Common myeloid progenitor, CD34-positive (primary cell): ENCODE measurements around the gene ZNF575.

Experiments
- CTCF ChIA-PET: fragments of 350-600 bp; sonication (Branson Sonifier 250); formaldehyde crosslinking; loops from one replicate; lab custom pipeline; 2021; ENCODE audit warnings: antibody characterized with exemption; lab: Charles Lee
- POLR2A ChIA-PET: fragments of 350-600 bp; sonication (Branson Sonifier 250); formaldehyde crosslinking; loops from one replicate; lab custom pipeline; 2021; ENCODE audit warnings: antibody characterized with exemption; lab: Charles Lee
- DNase-seq, 3 donors: peaks; one replicate each; pipeline versions ENCODE4 v3.0.0 to v3.0.0-alpha.2; 2013
- H3K27ac ChIP-seq, 2 experiments: 1 replicate in 1 of 2; 2 replicates in 1 of 2; pipeline ENCODE4 v1.7.0; 2013; ENCODE audit warnings: inconsistent platforms in 2 of 2, low read length in 2 of 2, mild to moderate bottlenecking in 2 of 2, low read depth in 1 of 2, moderate library complexity in 1 of 2; ENCODE audit not compliant: severe bottlenecking in 2 of 2, insufficient read depth in 1 of 2, poor library complexity in 1 of 2
- H3K27me3 ChIP-seq, 5 experiments: replicated peaks in 2 of 5; 1 replicate in 3 of 5; 2 replicates in 2 of 5; pipeline versions ENCODE4 v1.6.1 to v1.7.0; 2013; ENCODE audit warnings: low read length in 4 of 5, mild to moderate bottlenecking in 2 of 5, moderate library complexity in 2 of 5, inconsistent platforms in 1 of 5; ENCODE audit not compliant: insufficient read depth in 5 of 5, control insufficient read depth in 4 of 5
- H3K36me3 ChIP-seq, 4 experiments: 1 replicate in 2 of 4; 2 replicates in 2 of 4; pipeline versions ENCODE4 v1.6.1 to v1.7.0; 2013; ENCODE audit warnings: low read length in 3 of 4, control low read depth in 1 of 4, mild to moderate bottlenecking in 1 of 4; ENCODE audit not compliant: control insufficient read depth in 4 of 4, insufficient read depth in 4 of 4
- H3K4me1 ChIP-seq, 4 experiments: 1 replicate in 3 of 4; 2 replicates in 1 of 4; pipeline versions ENCODE4 v1.6.1 to v1.7.1; 2013; ENCODE audit warnings: low read length in 3 of 4, mild to moderate bottlenecking in 3 of 4, control low read depth in 1 of 4, inconsistent platforms in 1 of 4, moderate library complexity in 1 of 4; ENCODE audit not compliant: control insufficient read depth in 4 of 4, insufficient read depth in 4 of 4; ENCODE audit errors: control extremely low read depth in 1 of 4
- H3K4me3 ChIP-seq, 7 experiments: 1 replicate in 4 of 7; 2 replicates in 3 of 7; pipeline versions ENCODE4 v1.5.1 to v1.7.0; 2013; ENCODE audit warnings: mild to moderate bottlenecking in 7 of 7, low read length in 6 of 7, moderate library complexity in 6 of 7, inconsistent platforms in 2 of 7, low read depth in 2 of 7, control low read depth in 1 of 7; ENCODE audit not compliant: insufficient read depth in 4 of 7, control insufficient read depth in 1 of 7; ENCODE audit errors: extremely low read depth in 1 of 7
- H3K9me3 ChIP-seq, 5 experiments: 1 replicate in 4 of 5; 2 replicates in 1 of 5; pipeline versions ENCODE4 v1.6.1 to v1.7.1; 2013; ENCODE audit warnings: low read length in 4 of 5, mild to moderate bottlenecking in 2 of 5, inconsistent platforms in 1 of 5, low read depth in 1 of 5, moderate library complexity in 1 of 5; ENCODE audit not compliant: control insufficient read depth in 4 of 5, insufficient read depth in 2 of 5; ENCODE audit errors: control extremely low read depth in 1 of 5
- WGBS: methylation state at CpG from one replicate; pipeline ENCODE4 v1.1.5; 2013; ENCODE audit not compliant: insufficient coverage; 5-methylcytosine and 5-hydroxymethylcytosine counted together

Gene ZNF575

GRCh38 chr19:43501661-43502418 is 31.1 kb upstream of the ZNF575 start:
- ChIA-PET CTCF (no interaction called here), POLR2A (no interaction called here)
- Histone ChIP-seq H3K9me3 (no peaks in the 10 kb centered on the region), H3K27me3 (no peaks in the 10 kb centered on the region), H3K4me1 (peaks cover 0 to 24% (median 20%) of the 10 kb centered on the region in 4 experiments), H3K36me3 (peaks cover 0 to 22% (median 12%) of the 10 kb centered on the region in 4 experiments), H3K4me3 (no peak overlapping the region), H3K27ac (no peak overlapping the region)
- 97% methylated on average over 33 of the region's 43 CpGs for WGBS
- DNase-seq: no peak

- H3K4me1 ChIP-seq: peaks cover 0 to 24% (median 20%) of the 10 kb centered on the region in 4 experiments
- no peak for DNase-seq
- no peak overlapping the region for H3K4me3 ChIP-seq
- no peaks in the 10 kb centered on the region for H3K9me3 ChIP-seq
- H3K27me3 ChIP-seq: no peaks in the 10 kb centered on the region
- ChIA-PET CTCF (no interaction called here), POLR2A (no interaction called here)
- H3K36me3 ChIP-seq: peaks cover 0 to 16% (median 9%) of the 10 kb centered on the region in 4 experiments
- no peak overlapping the region for H3K27ac ChIP-seq
- WGBS: 98% methylated on average over 15 of the region's 23 CpGs
Observed at GRCh38 chr19:43502419-43502976, 30.5 kb upstream of the ZNF575 start.

- Histone ChIP-seq H3K9me3 (no peaks in the 10 kb centered on the region), H3K27me3 (no peaks in the 10 kb centered on the region), H3K4me3 (peak overlapping the region; percentile 70 to 93 (median 85)), H3K4me1 (peaks cover 0 to 24% (median 20%) of the 10 kb centered on the region in 4 experiments), H3K27ac (peak overlapping the region in 1 of 2 experiments; percentile 79), H3K36me3 (peaks cover 1 to 20% (median 13%) of the 10 kb centered on the region in 4 experiments)
- POLR2A ChIA-PET: interaction anchor here (0.7 to 1.4 kb wide), 2 partner anchors 40 to 94 kb away, joined by 3 to 6 read pairs; no protein-coding TSS in a partner anchor
- DNase-seq: peak; percentile 94 to 97 (median 95)
- WGBS: 2% methylated on average over 59 of the region's 64 CpGs
- CTCF ChIA-PET: interaction anchor here (0.6 to 1.5 kb wide), 7 partner anchors 15 to 75 kb away, joined by 3 to 6 read pairs (median 3); no protein-coding TSS in a partner anchor
Observed at GRCh38 chr19:43503501-43504425, 29.2 kb upstream of the ZNF575 start.

GRCh38 chr19:43504426-43505185 is 28.4 kb upstream of the ZNF575 start, which contains the start of gene PHLDB3:
Gene PHLDB3, minus strand, starts transcription at chr19:43504746. Its CDS starts 628 bp downstream, at chr19:43504118.
- peaks cover 3 to 24% (median 14%) of the 10 kb centered on the region in 4 experiments for H3K36me3 ChIP-seq
- ChIA-PET CTCF (interaction anchor here (0.9 to 1.5 kb wide), 8 partner anchors 11 to 76 kb away, joined by 3 to 6 read pairs (median 4); partner anchors contain the start of gene ETHE1), POLR2A (interaction anchor here (1.4 kb wide), 1 partner anchor 41 kb away, joined by 6 read pairs; no protein-coding TSS in a partner anchor)
- H3K27me3 ChIP-seq: no peaks in the 10 kb centered on the region
- H3K4me1 ChIP-seq: peaks cover 0 to 24% (median 20%) of the 10 kb centered on the region in 4 experiments
- peak within 1 kb of the TSS; percentile 70 to 93 (median 85) for H3K4me3 ChIP-seq
- H3K9me3 ChIP-seq: no peaks in the 10 kb centered on the region
- DNase-seq: no peak
- peak within 1 kb of the TSS in 1 of 2 experiments; percentile 79 for H3K27ac ChIP-seq
- WGBS: 2% methylated on average over 23 of the region's 42 CpGs

- peak overlapping the region in 1 of 2 experiments; percentile 25 for H3K27ac ChIP-seq
- no peaks in the 10 kb centered on the region for H3K27me3 ChIP-seq
- H3K4me1 ChIP-seq: peaks cover 0 to 24% (median 20%) of the 10 kb centered on the region in 4 experiments
- POLR2A ChIA-PET: no interaction called here
- DNase-seq: no peak
- CTCF ChIA-PET: interaction anchor here (0.9 to 1.5 kb wide), 6 partner anchors 12 to 76 kb away, joined by 3 to 6 read pairs (median 4); partner anchors contain the start of gene ETHE1
- no peaks in the 10 kb centered on the region for H3K9me3 ChIP-seq
- 67% methylated on average over 1 of the region's 3 CpGs for WGBS
- H3K36me3 ChIP-seq: peaks cover 6 to 29% (median 19%) of the 10 kb centered on the region in 4 experiments
- peak overlapping the region in 4 of 7 experiments; percentile 67 to 93 (median 82) for H3K4me3 ChIP-seq
Observed at GRCh38 chr19:43505186-43505456, 27.9 kb upstream of the ZNF575 start.

- Histone ChIP-seq H3K27me3 (no peaks in the 10 kb centered on the region), H3K4me1 (peaks cover 0 to 24% (median 20%) of the 10 kb centered on the region in 4 experiments), H3K36me3 (peaks cover 6 to 32% (median 23%) of the 10 kb centered on the region in 4 experiments), H3K9me3 (no peaks in the 10 kb centered on the region), H3K4me3 (no peak overlapping the region), H3K27ac (no peak overlapping the region)
- CTCF ChIA-PET: interaction anchor here (1.0 kb wide), 1 partner anchor 15 kb away, joined by 6 read pairs; no protein-coding TSS in a partner anchor
- 96% methylated on average over 5 of the region's 5 CpGs for WGBS
- POLR2A ChIA-PET: no interaction called here
- DNase-seq: no peak
Observed at GRCh38 chr19:43505941-43506340, 27.0 kb upstream of the ZNF575 start.
